ENCODE results near the gene REST.
A peak's percentile ranks its signal among the peaks of the same experiment; 100 is the strongest.

REST gene

GRCh38 chr4:56990109-56990905, 82.6 kb downstream of the REST start:
- Histone ChIP-seq H3K9me3 (ENCODE audit: insufficient read depth, low read depth, low read length) (peaks cover 1% of the 10 kb centered on the region), H3K27ac (ENCODE audit: low read depth, low read length) (no peak overlapping the region), H3K79me2 (ENCODE audit: control insufficient read depth, insufficient read depth, low read length, poor library complexity) (no peaks in the 10 kb centered on the region), H3K9ac (ENCODE audit: low read length) (no peak overlapping the region), H3K4me3 (ENCODE audit: low read depth, low read length) (no peak overlapping the region), H2AK5ac (ENCODE audit: low read length) (no peak overlapping the region), H3K79me1 (ENCODE audit: low read length) (no peaks in the 10 kb centered on the region), H4K12ac (ENCODE audit: low read depth, low read length) (no peak overlapping the region), H3K14ac (ENCODE audit: low read length) (no peak overlapping the region), H3K4me2 (ENCODE audit: low read length) (no peak overlapping the region), H3K36me3 (ENCODE audit: control insufficient read depth in 1 of 2, insufficient read depth in 2 of 2, low read length in 2 of 2) (peaks cover 11 to 32% of the 10 kb centered on the region in 2 experiments), H2BK5ac (ENCODE audit: low read depth, low read length, poor library complexity) (no peak overlapping the region), H3K18ac (ENCODE audit: low read length) (no peak overlapping the region), H3K23ac (ENCODE audit: low read length) (no peak overlapping the region), H2BK12ac (ENCODE audit: low read length) (no peak overlapping the region), H2AFZ (ENCODE audit: insufficient read depth, low read length, poor library complexity) (no peak overlapping the region), H4K8ac (ENCODE audit: low read depth, low read length) (no peak overlapping the region), H3K4me1 (ENCODE audit: control insufficient read depth in 1 of 2, insufficient read depth in 2 of 2, low read length in 2 of 2) (no peaks in the 10 kb centered on the region), H3K27me3 (ENCODE audit: insufficient read depth, low read length) (no peaks in the 10 kb centered on the region), H4K91ac (ENCODE audit: low read depth, low read length) (no peak overlapping the region), H2BK120ac (ENCODE audit: insufficient read depth, low read length, poor library complexity) (no peak overlapping the region), H3K4ac (ENCODE audit: low read depth, low read length) (no peak overlapping the region)
- peak in 1 of 2 donors; percentile 12 for DNase-seq
- WGBS (ENCODE audit: extremely low coverage, insufficient coverage, insufficient read length) = no CpG with 5 or more reads among the region's 6 CpGs

GRCh38 chr4:56995525-56995924, 87.8 kb downstream of the REST start:
- DNase-seq = no peak
- H3K36me3 ChIP-seq (ENCODE audit: control insufficient read depth in 1 of 2, insufficient read depth in 2 of 2, low read length in 2 of 2) = peaks cover 24 to 32% of the 10 kb centered on the region in 2 experiments
- no peak overlapping the region for H2BK5ac ChIP-seq (ENCODE audit: low read depth, low read length, poor library complexity)
- H2BK12ac ChIP-seq (ENCODE audit: low read length) = no peak overlapping the region
- H4K12ac ChIP-seq (ENCODE audit: low read depth, low read length) = no peak overlapping the region
- no peak overlapping the region for H4K91ac ChIP-seq (ENCODE audit: low read depth, low read length)
- no peak overlapping the region for H3K27ac ChIP-seq (ENCODE audit: low read depth, low read length)
- H3K79me2 ChIP-seq (ENCODE audit: control insufficient read depth, insufficient read depth, low read length, poor library complexity) = no peaks in the 10 kb centered on the region
- H3K9me3 ChIP-seq (ENCODE audit: insufficient read depth, low read depth, low read length) = no peaks in the 10 kb centered on the region
- no peaks in the 10 kb centered on the region for H3K4me1 ChIP-seq (ENCODE audit: control insufficient read depth in 1 of 2, insufficient read depth in 2 of 2, low read length in 2 of 2)
- no peak overlapping the region for H3K14ac ChIP-seq (ENCODE audit: low read length)
- no peak overlapping the region for H3K18ac ChIP-seq (ENCODE audit: low read length)
- no peak overlapping the region for H2AK5ac ChIP-seq (ENCODE audit: low read length)
- H3K4ac ChIP-seq (ENCODE audit: low read depth, low read length) = no peak overlapping the region
- no peak overlapping the region for H3K9ac ChIP-seq (ENCODE audit: low read length)
- no peak overlapping the region for H2AFZ ChIP-seq (ENCODE audit: insufficient read depth, low read length, poor library complexity)
- H3K4me2 ChIP-seq (ENCODE audit: low read length) = no peak overlapping the region
- H3K27me3 ChIP-seq (ENCODE audit: insufficient read depth, low read length) = no peaks in the 10 kb centered on the region
- H4K8ac ChIP-seq (ENCODE audit: low read depth, low read length) = no peak overlapping the region
- WGBS (ENCODE audit: extremely low coverage, insufficient coverage, insufficient read length) = no CpG with 5 or more reads among the region's 7 CpGs
- H3K4me3 ChIP-seq (ENCODE audit: low read depth, low read length) = no peak overlapping the region
- no peak overlapping the region for H3K23ac ChIP-seq (ENCODE audit: low read length)
- H2BK120ac ChIP-seq (ENCODE audit: insufficient read depth, low read length, poor library complexity) = no peak overlapping the region
- no peaks in the 10 kb centered on the region for H3K79me1 ChIP-seq (ENCODE audit: low read length)

- Histone ChIP-seq H3K4me2 (ENCODE audit: low read length) (no peak overlapping the region), H3K4me3 (ENCODE audit: low read depth, low read length) (no peak overlapping the region), H3K79me1 (ENCODE audit: low read length) (no peaks in the 10 kb centered on the region), H3K23ac (ENCODE audit: low read length) (no peak overlapping the region), H2BK12ac (ENCODE audit: low read length) (no peak overlapping the region), H3K18ac (ENCODE audit: low read length) (no peak overlapping the region), H3K27me3 (ENCODE audit: insufficient read depth, low read length) (no peaks in the 10 kb centered on the region), H4K12ac (ENCODE audit: low read depth, low read length) (no peak overlapping the region), H3K14ac (ENCODE audit: low read length) (no peak overlapping the region), H3K36me3 (ENCODE audit: control insufficient read depth in 1 of 2, insufficient read depth in 2 of 2, low read length in 2 of 2) (peaks cover 41 to 44% of the 10 kb centered on the region in 2 experiments), H4K8ac (ENCODE audit: low read depth, low read length) (no peak overlapping the region), H2BK120ac (ENCODE audit: insufficient read depth, low read length, poor library complexity) (no peak overlapping the region), H3K4me1 (ENCODE audit: control insufficient read depth in 1 of 2, insufficient read depth in 2 of 2, low read length in 2 of 2) (no peaks in the 10 kb centered on the region), H2BK5ac (ENCODE audit: low read depth, low read length, poor library complexity) (no peak overlapping the region), H4K91ac (ENCODE audit: low read depth, low read length) (no peak overlapping the region), H3K27ac (ENCODE audit: low read depth, low read length) (no peak overlapping the region), H3K9ac (ENCODE audit: low read length) (no peak overlapping the region), H3K9me3 (ENCODE audit: insufficient read depth, low read depth, low read length) (no peaks in the 10 kb centered on the region), H3K4ac (ENCODE audit: low read depth, low read length) (no peak overlapping the region), H2AFZ (ENCODE audit: insufficient read depth, low read length, poor library complexity) (no peak overlapping the region), H2AK5ac (ENCODE audit: low read length) (no peak overlapping the region), H3K79me2 (ENCODE audit: control insufficient read depth, insufficient read depth, low read length, poor library complexity) (no peaks in the 10 kb centered on the region)
- WGBS (ENCODE audit: extremely low coverage, insufficient coverage, insufficient read length) = no CpG with 5 or more reads among the region's 1 CpG
- DNase-seq = no peak
Observed at GRCh38 chr4:56999751-57000150, 92.1 kb downstream of the REST start.

GRCh38 chr4:57013543-57014120, 105.9 kb downstream of the REST start:
- Histone ChIP-seq H3K27ac (ENCODE audit: low read depth, low read length) (no peak overlapping the region), H2AFZ (ENCODE audit: insufficient read depth, low read length, poor library complexity) (no peak overlapping the region), H3K4me3 (ENCODE audit: low read depth, low read length) (no peak overlapping the region), H3K14ac (ENCODE audit: low read length) (no peak overlapping the region), H3K23ac (ENCODE audit: low read length) (no peak overlapping the region), H3K27me3 (ENCODE audit: insufficient read depth, low read length) (no peaks in the 10 kb centered on the region), H4K91ac (ENCODE audit: low read depth, low read length) (no peak overlapping the region), H3K9ac (ENCODE audit: low read length) (no peak overlapping the region), H3K4me2 (ENCODE audit: low read length) (no peak overlapping the region), H3K36me3 (ENCODE audit: control insufficient read depth in 1 of 2, insufficient read depth in 2 of 2, low read length in 2 of 2) (peaks cover 29 to 43% of the 10 kb centered on the region in 2 experiments), H3K4ac (ENCODE audit: low read depth, low read length) (no peak overlapping the region), H2BK120ac (ENCODE audit: insufficient read depth, low read length, poor library complexity) (no peak overlapping the region), H3K79me2 (ENCODE audit: control insufficient read depth, insufficient read depth, low read length, poor library complexity) (no peaks in the 10 kb centered on the region), H3K4me1 (ENCODE audit: control insufficient read depth in 1 of 2, insufficient read depth in 2 of 2, low read length in 2 of 2) (no peaks in the 10 kb centered on the region), H2BK5ac (ENCODE audit: low read depth, low read length, poor library complexity) (no peak overlapping the region), H3K79me1 (ENCODE audit: low read length) (no peaks in the 10 kb centered on the region), H3K18ac (ENCODE audit: low read length) (no peak overlapping the region), H2BK12ac (ENCODE audit: low read length) (no peak overlapping the region), H4K8ac (ENCODE audit: low read depth, low read length) (no peak overlapping the region), H2AK5ac (ENCODE audit: low read length) (no peak overlapping the region), H3K9me3 (ENCODE audit: insufficient read depth, low read depth, low read length) (no peaks in the 10 kb centered on the region), H4K12ac (ENCODE audit: low read depth, low read length) (no peak overlapping the region)
- no peak for DNase-seq
- no CpG with 5 or more reads among the region's 4 CpGs for WGBS (ENCODE audit: extremely low coverage, insufficient coverage, insufficient read length)

Measured in trophoblast cell (in vitro differentiated cells and primary cell).